WI38 (cell line): ENCODE results near the gene KLK1.

Experiments used
- H3K4me3 ChIP-seq: 2 replicates; pipeline ENCODE4 v1.5.1; 2011; ENCODE audit warnings: low read depth, mild to moderate bottlenecking, control low read depth, low read length
- CTCF ChIP-seq: IDR thresholded peaks from 2 replicates; pipeline ENCODE4 v1.5.1; 2012; ENCODE audit warnings: low read depth, mild to moderate bottlenecking, control low read depth, low read length

KLK1 gene

GRCh38 chr19:50835785-50836542 is 12.4 kb upstream of the KLK1 start:
- TF ChIP-seq CTCF = no peak
- H3K4me3 ChIP-seq = peak overlapping the region; percentile 62

- H3K4me3 ChIP-seq = peak overlapping the region; percentile 62
- no peak for TF ChIP-seq CTCF
These were observed 11.7 kb upstream of the KLK1 start for GRCh38 chr19:50835103-50835784.

- no peak overlapping the region for H3K4me3 ChIP-seq
- no peak for TF ChIP-seq CTCF
These were observed 10.2 kb upstream of the KLK1 start for GRCh38 chr19:50833802-50834167.

GRCh38 chr19:50833117-50833801 is 9.7 kb upstream of the KLK1 start, which contains the start of gene KLK15:
TSS of gene KLK15 (minus strand) at chr19:50833574. CDS start at chr19:50831492, 2,082 bp downstream.
- no peak within 1 kb of the TSS for H3K4me3 ChIP-seq

GRCh38 chr19:50832666-50833065 is 9.1 kb upstream of the KLK1 start:
- no peak for TF ChIP-seq CTCF

More at GRCh38 chr19:50833117-50833801, 9.7 kb upstream of the KLK1 start, which contains the start of gene KLK15:
- no peak for TF ChIP-seq CTCF

GRCh38 chr19:50831026-50831396 is 7.4 kb upstream of the KLK1 start:
- no peak overlapping the region for H3K4me3 ChIP-seq
- TF ChIP-seq CTCF = no peak

More at GRCh38 chr19:50832666-50833065, 9.1 kb upstream of the KLK1 start:
- no peak overlapping the region for H3K4me3 ChIP-seq
